GM21526 (cell line): ENCODE data around the gene SZT2.
"Not testable (repeated sequence)": the region's sequence is repeated elsewhere in the genome, so short reads cannot be mapped to it uniquely, and the experiment has no call there.

Experiments used
- ATAC-seq: cut with Tn5 transposase; IDR thresholded peaks from one replicate; pipeline ENCODE4 v1.9.1; 2021; ENCODE audit warnings: moderate library complexity; ENCODE audit not compliant: unreplicated experiment, low FRiP score

Gene SZT2

GRCh38 chr1:43386676-43387075, 3.0 kb upstream of the SZT2 start:
- no peak for ATAC-seq

GRCh38 chr1:43387976-43388599, 1.6 kb upstream of the SZT2 start:
- ATAC-seq, result no peak

GRCh38 chr1:43388613-43389012, 1.1 kb upstream of the SZT2 start:
- no peak for ATAC-seq

GRCh38 chr1:43392702-43393101, 3.0 kb downstream of the SZT2 start:
- no peak for ATAC-seq

- ATAC-seq, result no peak
These were observed 5.8 kb downstream of the SZT2 start for GRCh38 chr1:43395523-43395922.

GRCh38 chr1:43396059-43396458, 6.4 kb downstream of the SZT2 start:
- no peak for ATAC-seq

- no peak for ATAC-seq
These were observed 8.5 kb downstream of the SZT2 start for GRCh38 chr1:43398227-43398626.

GRCh38 chr1:43400441-43400840, 10.7 kb downstream of the SZT2 start:
- ATAC-seq, result not testable (repeated sequence)

- no peak for ATAC-seq
These were observed 12.6 kb downstream of the SZT2 start for GRCh38 chr1:43402089-43402865.

GRCh38 chr1:43404353-43404752, 14.7 kb downstream of the SZT2 start:
- no peak for ATAC-seq

GRCh38 chr1:43405219-43405875, 15.6 kb downstream of the SZT2 start:
- ATAC-seq, result no peak

- ATAC-seq, result no peak
These were observed 16.2 kb downstream of the SZT2 start for GRCh38 chr1:43405876-43406234.

GRCh38 chr1:43410571-43410970, 20.9 kb downstream of the SZT2 start:
- no peak for ATAC-seq

- ATAC-seq, result not testable (repeated sequence)
These were observed 23.7 kb downstream of the SZT2 start for GRCh38 chr1:43413426-43413825.

GRCh38 chr1:43414634-43415223, 25.0 kb downstream of the SZT2 start:
- no peak for ATAC-seq

GRCh38 chr1:43415901-43416300, 26.2 kb downstream of the SZT2 start:
- ATAC-seq, result no peak

- no peak for ATAC-seq
These were observed 29.2 kb downstream of the SZT2 start for GRCh38 chr1:43418858-43419257.

- no peak for ATAC-seq
These were observed 30.1 kb downstream of the SZT2 start for GRCh38 chr1:43419627-43420425.

GRCh38 chr1:43420874-43421273, 31.2 kb downstream of the SZT2 start:
- no peak for ATAC-seq

GRCh38 chr1:43421396-43421795, 31.7 kb downstream of the SZT2 start:
- ATAC-seq, result no peak
